ENCODE results near the gene CT45A1.
"Not testable (repeated sequence)": the region's sequence is repeated elsewhere in the genome, so short reads cannot be mapped to it uniquely, and the experiment has no call there.

Gene CT45A1

GRCh38 chrX:135713183-135713689, at the start of gene CT45A1:
TSS of gene CT45A1 (plus strand) at chrX:135713639. CDS start at chrX:135718941, 5,302 bp downstream.
- DNase-seq (ENCODE audit: low spot score): peak; percentile 7

- DNase-seq (ENCODE audit: low spot score): not testable (repeated sequence)
These were observed 40.5 kb upstream of the CT45A1 start for GRCh38 chrX:135672979-135673378.

- DNase-seq (ENCODE audit: low spot score): peak; percentile 20
These were observed 25.3 kb upstream of the CT45A1 start for GRCh38 chrX:135688137-135688536.

- DNase-seq (ENCODE audit: low spot score): no peak
These were observed 18.0 kb upstream of the CT45A1 start for GRCh38 chrX:135695471-135695870.

GRCh38 chrX:135697601-135698000, 15.8 kb upstream of the CT45A1 start:
- DNase-seq (ENCODE audit: low spot score): no peak

GRCh38 chrX:135698924-135699323, 14.5 kb upstream of the CT45A1 start:
- DNase-seq (ENCODE audit: low spot score): no peak

- DNase-seq (ENCODE audit: low spot score): peak; percentile 72
These were observed 5.6 kb upstream of the CT45A1 start for GRCh38 chrX:135707880-135708279.

GRCh38 chrX:135713795-135714194, 356 bp downstream of the CT45A1 start:
- DNase-seq (ENCODE audit: low spot score): no peak

GRCh38 chrX:135734666-135735065, 21.2 kb downstream of the CT45A1 start:
- not testable (repeated sequence) for DNase-seq (ENCODE audit: low spot score)

GRCh38 chrX:135737366-135738071, 24.1 kb downstream of the CT45A1 start:
- no peak for DNase-seq (ENCODE audit: low spot score)

GRCh38 chrX:135740681-135741149, 27.3 kb downstream of the CT45A1 start:
- peak; percentile 64 for DNase-seq (ENCODE audit: low spot score)

GRCh38 chrX:135741192-135741715, 27.8 kb downstream of the CT45A1 start:
- DNase-seq (ENCODE audit: low spot score): no peak

- DNase-seq (ENCODE audit: low spot score): not testable (repeated sequence)
These were observed 31.3 kb downstream of the CT45A1 start for GRCh38 chrX:135744739-135745138.

- not testable (repeated sequence) for DNase-seq (ENCODE audit: low spot score)
These were observed 54.7 kb downstream of the CT45A1 start, which contains the start of gene CT45A3 for GRCh38 chrX:135768091-135768490. TSS of gene CT45A3 (minus strand) at chrX:135768191. CDS start at chrX:135764444, 3,747 bp downstream.

Measured in iPS-NIHi11 (cell line).